Measurements from ENCODE around the gene TMIGD3.

- TF ChIP-seq POLR2A (IDR thresholded peaks at IDR 0.05; ENCODE audit: low read depth, low read length) = no peak
- no peak for TF ChIP-seq POLR2AphosphoS5 (IDR thresholded peaks at IDR 0.05; ENCODE audit: low read depth, low read length)
- no peak for TF ChIP-seq POU2F2 (IDR thresholded peaks at IDR 0.05; ENCODE audit: low read depth, low read length)
- TF ChIP-seq TAF1 (IDR thresholded peaks at IDR 0.05; ENCODE audit: low read depth, low read length) = no peak
These were observed 35.1 kb upstream of the TMIGD3 start for GRCh38 chr1:111538343-111539025.
